Transverse colon (tissue), 4 donors: ENCODE measurements around the gene PDXK.

Experiments used
- POLR2A ChIP-seq: fragments of 450-650 bp; IDR thresholded peaks from one replicate; pipeline ENCODE4 v1.6.1; 2016; ENCODE audit warnings: antibody characterized with exemption, mild to moderate bottlenecking, moderate library complexity
- POLR2AphosphoS5 ChIP-seq, 3 donors: sonication (generic); formaldehyde crosslinking; IDR thresholded peaks; one replicate each; pipeline ENCODE4 v1.6.1; 2016; ENCODE audit warnings: antibody characterized with exemption in 3 of 3
- TF ChIP-seq, protein P1 (sequence below), 5 experiments: fragments of 200-600 bp in 3 of 5; fragments of 450-650 bp in 2 of 5; sonication (generic) in 3 of 5; IDR thresholded peaks; 1 replicate in 2 of 5; 2 replicates in 3 of 5; pipeline ENCODE4 v1.5.1; 2016 to 2017; ENCODE audit warnings: antibody characterized with exemption in 5 of 5, inconsistent platforms in 3 of 5, mild to moderate bottlenecking in 2 of 5, moderate library complexity in 1 of 5

DNA sequence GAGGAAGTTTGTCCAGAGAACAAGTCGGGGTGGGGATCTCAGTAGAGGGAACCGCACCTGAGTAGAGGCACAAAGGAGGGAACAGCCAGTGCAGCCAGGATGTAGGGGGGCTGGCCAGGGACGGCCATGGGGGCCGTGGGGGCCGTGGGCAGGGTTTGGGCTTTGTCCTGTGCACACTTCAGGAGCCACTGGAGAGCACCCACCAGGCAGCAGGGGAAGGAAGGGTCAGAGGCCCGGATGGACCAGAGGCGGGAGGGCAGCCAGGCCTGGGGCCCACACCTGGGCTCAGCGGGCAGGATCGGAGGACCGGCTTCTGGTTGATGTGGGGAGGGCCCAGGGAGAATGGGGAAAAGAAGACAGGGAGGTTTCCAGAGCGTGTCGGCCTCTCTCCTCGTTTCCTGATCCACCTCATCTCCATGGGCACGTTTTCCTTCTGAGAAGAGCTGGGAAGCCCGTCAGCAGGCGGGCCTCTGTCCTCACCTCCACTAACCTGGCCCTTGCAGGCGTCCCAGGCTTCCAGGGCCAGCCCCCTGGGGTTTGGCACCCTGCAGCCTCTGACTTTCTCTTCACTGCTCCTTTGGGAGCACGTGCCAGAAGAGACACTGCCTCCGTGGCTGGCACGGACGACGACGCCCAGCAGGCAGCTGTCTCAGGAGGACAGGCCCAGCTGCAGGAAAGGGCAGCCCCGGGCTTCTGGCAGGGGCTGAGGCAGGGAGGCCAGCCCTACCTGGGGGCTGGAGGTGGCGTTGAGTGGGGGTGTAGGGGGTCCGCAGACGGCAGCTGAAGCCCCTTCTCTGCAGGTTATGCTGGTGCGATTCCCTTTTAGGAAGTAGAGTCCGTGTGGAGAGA is 16.8 kb upstream of the PDXK start:
- TF ChIP-seq, protein P1, sequence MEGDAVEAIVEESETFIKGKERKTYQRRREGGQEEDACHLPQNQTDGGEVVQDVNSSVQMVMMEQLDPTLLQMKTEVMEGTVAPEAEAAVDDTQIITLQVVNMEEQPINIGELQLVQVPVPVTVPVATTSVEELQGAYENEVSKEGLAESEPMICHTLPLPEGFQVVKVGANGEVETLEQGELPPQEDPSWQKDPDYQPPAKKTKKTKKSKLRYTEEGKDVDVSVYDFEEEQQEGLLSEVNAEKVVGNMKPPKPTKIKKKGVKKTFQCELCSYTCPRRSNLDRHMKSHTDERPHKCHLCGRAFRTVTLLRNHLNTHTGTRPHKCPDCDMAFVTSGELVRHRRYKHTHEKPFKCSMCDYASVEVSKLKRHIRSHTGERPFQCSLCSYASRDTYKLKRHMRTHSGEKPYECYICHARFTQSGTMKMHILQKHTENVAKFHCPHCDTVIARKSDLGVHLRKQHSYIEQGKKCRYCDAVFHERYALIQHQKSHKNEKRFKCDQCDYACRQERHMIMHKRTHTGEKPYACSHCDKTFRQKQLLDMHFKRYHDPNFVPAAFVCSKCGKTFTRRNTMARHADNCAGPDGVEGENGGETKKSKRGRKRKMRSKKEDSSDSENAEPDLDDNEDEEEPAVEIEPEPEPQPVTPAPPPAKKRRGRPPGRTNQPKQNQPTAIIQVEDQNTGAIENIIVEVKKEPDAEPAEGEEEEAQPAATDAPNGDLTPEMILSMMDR (IDR thresholded peaks at IDR 0.05) = no peak
- TF ChIP-seq POLR2A (no peak), POLR2AphosphoS5 (IDR thresholded peaks at IDR 0.05) (no peak)
